Sigmoid colon (tissue), 4 donors: ENCODE results near the gene TMEM255B.

Experiments used
- EP300 ChIP-seq, 4 donors: sonication (generic); formaldehyde crosslinking; IDR thresholded peaks; one replicate each; pipeline ENCODE4 v1.6.1; 2017; ENCODE audit warnings: antibody characterized with exemption in 4 of 4
- POLR2A ChIP-seq, 2 donors: fragments of 450-650 bp; IDR thresholded peaks; one replicate each; pipeline ENCODE4 v1.6.1; 2016; ENCODE audit warnings: antibody characterized with exemption in 2 of 2, mild to moderate bottlenecking in 2 of 2, moderate library complexity in 2 of 2
- POLR2AphosphoS5 ChIP-seq, 4 donors: sonication (generic); formaldehyde crosslinking; IDR thresholded peaks; one replicate each; pipeline ENCODE4 v1.6.1; 2017; ENCODE audit warnings: antibody characterized with exemption in 4 of 4
- TF ChIP-seq, protein P1 (sequence below), 4 experiments: fragments of 450-650 bp in 3 of 4; fragments of 200-600 bp in 1 of 4; IDR thresholded peaks; one replicate each; pipeline ENCODE4 v1.5.1; 2016 to 2019; ENCODE audit warnings: antibody characterized with exemption in 4 of 4, mild to moderate bottlenecking in 3 of 4, moderate library complexity in 2 of 4

DNA sequence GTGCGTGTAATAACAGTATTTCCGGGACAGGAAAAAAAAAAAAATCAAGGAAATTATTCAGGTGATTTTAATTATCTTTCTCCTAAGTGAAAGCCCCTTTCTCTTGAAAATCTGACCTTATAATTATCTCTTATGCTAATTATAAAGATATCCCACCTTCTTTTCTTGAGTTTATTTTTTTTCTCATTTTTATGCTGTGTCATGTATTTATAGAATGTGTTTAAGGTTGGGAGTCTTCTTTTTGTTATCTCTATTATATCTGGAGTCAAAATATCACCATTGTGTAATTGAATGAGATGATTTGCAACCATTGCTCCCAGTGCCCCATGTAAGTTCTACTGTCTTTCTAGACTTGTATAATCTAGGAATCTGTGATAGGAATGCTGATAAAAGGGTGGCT is 3.0 kb downstream of the TMEM255B start:
- TF ChIP-seq, protein P1, sequence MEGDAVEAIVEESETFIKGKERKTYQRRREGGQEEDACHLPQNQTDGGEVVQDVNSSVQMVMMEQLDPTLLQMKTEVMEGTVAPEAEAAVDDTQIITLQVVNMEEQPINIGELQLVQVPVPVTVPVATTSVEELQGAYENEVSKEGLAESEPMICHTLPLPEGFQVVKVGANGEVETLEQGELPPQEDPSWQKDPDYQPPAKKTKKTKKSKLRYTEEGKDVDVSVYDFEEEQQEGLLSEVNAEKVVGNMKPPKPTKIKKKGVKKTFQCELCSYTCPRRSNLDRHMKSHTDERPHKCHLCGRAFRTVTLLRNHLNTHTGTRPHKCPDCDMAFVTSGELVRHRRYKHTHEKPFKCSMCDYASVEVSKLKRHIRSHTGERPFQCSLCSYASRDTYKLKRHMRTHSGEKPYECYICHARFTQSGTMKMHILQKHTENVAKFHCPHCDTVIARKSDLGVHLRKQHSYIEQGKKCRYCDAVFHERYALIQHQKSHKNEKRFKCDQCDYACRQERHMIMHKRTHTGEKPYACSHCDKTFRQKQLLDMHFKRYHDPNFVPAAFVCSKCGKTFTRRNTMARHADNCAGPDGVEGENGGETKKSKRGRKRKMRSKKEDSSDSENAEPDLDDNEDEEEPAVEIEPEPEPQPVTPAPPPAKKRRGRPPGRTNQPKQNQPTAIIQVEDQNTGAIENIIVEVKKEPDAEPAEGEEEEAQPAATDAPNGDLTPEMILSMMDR (IDR thresholded peaks at IDR 0.05): no peak
- TF ChIP-seq POLR2A (IDR thresholded peaks at IDR 0.05) (no peak), EP300 (IDR thresholded peaks at IDR 0.05) (no peak), POLR2AphosphoS5 (IDR thresholded peaks at IDR 0.05) (no peak)
